Endothelial cell of umbilical vein (primary cell): Measurements from ENCODE around the gene RGS7BP. TPM values are rescaled to one million over a fixed set of nuclear protein-coding genes. Genes with fewer than 3 reads are reported as not detected.

Experiments
- BruUV-seq: library from RNA; stranded (reverse); fragments of 400-500 nt; replicated peaks from 2 replicates; lab custom pipeline; 2021; lab: Mats Ljungman, UMichigan
- CTCF ChIA-PET: fragments of 300-600, 350-600 bp; sonication (Branson Sonifier 250); formaldehyde crosslinking; loops from one replicate; lab custom pipeline; 2021; ENCODE audit warnings: antibody characterized with exemption, inconsistent platforms; lab: Charles Lee
- POLR2A ChIA-PET: fragments of 300-600, 350-600 bp; sonication (Branson Sonifier 250); formaldehyde crosslinking; loops from one replicate; lab custom pipeline; 2021; ENCODE audit warnings: antibody characterized with exemption, inconsistent platforms; lab: Charles Lee
- DNase-seq: peaks from one replicate; pipeline ENCODE4 v3.0.0-alpha.2; 2011; ENCODE audit warnings: low read depth, low spot score
- FAIRE-seq: peaks from 2 replicates; lab custom pipeline; 2011; peaks lifted over from hg19 to GRCh38; lab: Jason Lieb, UNC
- H2AFZ ChIP-seq: 2 replicates; pipeline ENCODE4 v1.6.0; 2012; ENCODE audit warnings: low read depth, low read length, control low read depth, inconsistent platforms
- H3K27ac ChIP-seq: 2 replicates; pipeline ENCODE4 v1.5.1; 2011; ENCODE audit warnings: low read depth, mild to moderate bottlenecking, control low read depth, low read length, moderate library complexity; ENCODE audit not compliant: insufficient read depth
- H3K27me3 ChIP-seq, 2 experiments: 2 replicates each; pipeline versions ENCODE4 v1.6.0 to v1.6.1; 2011; ENCODE audit warnings: low read length in 2 of 2, mixed read lengths in 1 of 2; ENCODE audit not compliant: control insufficient read depth in 2 of 2, insufficient read depth in 2 of 2
- H3K36me3 ChIP-seq, 2 experiments: 2 replicates in 1 of 2; 3 replicates in 1 of 2; pipeline ENCODE4 v1.5.1; 2011; ENCODE audit warnings: low read length in 2 of 2, mild to moderate bottlenecking in 1 of 2, moderate library complexity in 1 of 2; ENCODE audit not compliant: control insufficient read depth in 2 of 2, insufficient read depth in 2 of 2; ENCODE audit errors: extremely low read depth in 1 of 2
- H3K4me1 ChIP-seq: 3 replicates; pipeline ENCODE4 v1.5.1; 2011; ENCODE audit warnings: mild to moderate bottlenecking, low read length; ENCODE audit not compliant: control insufficient read depth, insufficient read depth; ENCODE audit errors: extremely low read depth
- H3K4me2 ChIP-seq: 2 replicates; pipeline ENCODE4 v1.6.1; 2011; ENCODE audit warnings: low read length, control low read depth, mixed read lengths; ENCODE audit not compliant: insufficient read depth
- H3K4me3 ChIP-seq, 3 experiments: fragments of 200-600 bp in 1 of 3; sonication (generic), shearing (Covaris generic) in 1 of 3; replicated peaks in 1 of 3; 2 replicates each; pipeline ENCODE4 v1.5.1; 2011 to 2016; ENCODE audit warnings: control low read depth in 3 of 3, low read length in 3 of 3, mild to moderate bottlenecking in 2 of 3, inconsistent platforms in 1 of 3, low read depth in 1 of 3, moderate library complexity in 1 of 3; ENCODE audit not compliant: insufficient read depth in 1 of 3
- H3K79me2 ChIP-seq: 2 replicates; pipeline ENCODE4 v1.6.0; 2012; ENCODE audit warnings: low read length, inconsistent platforms; ENCODE audit not compliant: control insufficient read depth, insufficient read depth
- H3K9ac ChIP-seq: replicated peaks from 2 replicates; pipeline ENCODE3; 2011; ENCODE audit warnings: low read length, control low read depth; ENCODE audit not compliant: insufficient read depth; ENCODE audit errors: extremely low read depth
- H3K9me1 ChIP-seq: replicated peaks from 3 replicates; pipeline ENCODE4 v1.6.0; 2011; ENCODE audit warnings: mild to moderate bottlenecking, low read length; ENCODE audit not compliant: control insufficient read depth, insufficient read depth; ENCODE audit errors: extremely low read depth
- H3K9me3 ChIP-seq: replicated peaks from 2 replicates; pipeline ENCODE4 v1.5.1; 2012; ENCODE audit warnings: low read length, inconsistent platforms; ENCODE audit not compliant: control insufficient read depth, insufficient read depth
- H4K20me1 ChIP-seq: replicated peaks from 2 replicates; pipeline ENCODE3; 2011; ENCODE audit warnings: mild to moderate bottlenecking, low read length; ENCODE audit not compliant: control insufficient read depth, insufficient read depth; ENCODE audit errors: extremely low read depth
- CTCF ChIP-seq, 2 donors: IDR thresholded peaks; 1 replicate in 1 of 2; 2 replicates in 1 of 2; pipeline ENCODE4 v1.5.1; 2011; ENCODE audit warnings: low read length in 2 of 2, mild to moderate bottlenecking in 2 of 2, moderate library complexity in 2 of 2, control low read depth in 1 of 2, inconsistent platforms in 1 of 2, low read depth in 1 of 2; ENCODE audit not compliant: insufficient read depth in 1 of 2; ENCODE audit errors: extremely low read depth in 1 of 2
- EZH2 ChIP-seq: IDR thresholded peaks from 2 replicates; pipeline ENCODE4 v1.6.1; 2012; ENCODE audit warnings: borderline replicate concordance, low read depth, mild to moderate bottlenecking, moderate library complexity, low read length, inconsistent platforms; ENCODE audit not compliant: severe bottlenecking
- GATA2 ChIP-seq: IDR thresholded peaks from 2 replicates; pipeline ENCODE4 v1.7.0; 2011; ENCODE audit warnings: low read depth, mild to moderate bottlenecking, moderate library complexity, mixed read lengths, low read length; ENCODE audit not compliant: insufficient read length, insufficient read depth
- JUN ChIP-seq: IDR thresholded peaks from 2 replicates; pipeline ENCODE4 v1.6.1; 2011; ENCODE audit warnings: borderline replicate concordance, low read depth; ENCODE audit not compliant: insufficient read length, insufficient read depth
- MAX ChIP-seq: IDR thresholded peaks from 2 replicates; pipeline ENCODE4 v1.6.1; 2011; ENCODE audit not compliant: insufficient read depth, insufficient read length
- POLR2A ChIP-seq: IDR thresholded peaks from 2 replicates; pipeline ENCODE4 v1.6.1; 2012; ENCODE audit warnings: low read depth, mild to moderate bottlenecking, control low read depth, low read length
- POLR2AphosphoS5 ChIP-seq: IDR thresholded peaks from 2 replicates; pipeline ENCODE4 v1.6.1; 2012; ENCODE audit warnings: low read depth, mild to moderate bottlenecking, control low read depth, low read length, moderate library complexity; ENCODE audit not compliant: insufficient read depth
- dilution Hi-C: fragments of 300-500 bp; cut with MboI; formaldehyde crosslinking; loops from one replicate; pipeline ENCODE4 v1.15.0; 2019; ENCODE audit warnings: low sequenced_read_pairs; ENCODE audit not compliant: extremely low pct_ligation_motif_present
- intact Hi-C: fragments of 100-400 bp; cut with micrococcal nuclease; formaldehyde crosslinking; loops from one replicate; pipeline ENCODE4 v1.10.0; 2022
- polyA plus RNA-seq, 4 experiments: library from polyadenylated mRNA; depleted of rRNA in 3 of 4; stranded (reverse) in 3 of 4; unstranded in 1 of 4; fragments of >200 nt; gene quantifications; 2 replicates each; pipeline versions ENCODE4 v1.2.1 to v1.2.3, GENCODE V29; 2011 to 2012; ENCODE audit warnings: missing spikeins in 1 of 4
- total RNA-seq: library from RNA; stranded (reverse); gene quantifications from 2 replicates; pipeline ENCODE4 v1.2.3, GENCODE V29; 2021

Gene RGS7BP
- total and polyA plus RNA-seq, 2 donors (not counting 3 experiments of a cell fraction or from before 2014, with no cell fraction given), result 0.51 to 2.0 TPM

- Histone ChIP-seq H3K36me3 (no peaks in the 10 kb centered on the region), H3K4me3 (no peak overlapping the region), H3K9me3 (no peaks in the 10 kb centered on the region), H3K4me1 (peaks cover 5% of the 10 kb centered on the region), H2AFZ (no peak overlapping the region), H3K9ac (no peak overlapping the region), H3K79me2 (no peaks in the 10 kb centered on the region), H3K27me3 (peaks cover 0 to 3% of the 10 kb centered on the region in 2 experiments), H3K27ac (no peak overlapping the region), H3K9me1 (no peaks in the 10 kb centered on the region), H4K20me1 (no peaks in the 10 kb centered on the region), H3K4me2 (no peak overlapping the region)
- ChIA-PET CTCF (no interaction called here), POLR2A (no interaction called here)
- FAIRE-seq (no peak), DNase-seq (no peak)
- no TSS peak for BruUV-seq
- intact Hi-C loops, result no loop called here
- TF ChIP-seq MAX, result no peak
- TF ChIP-seq CTCF (IDR thresholded peaks at IDR 0.05; ENCODE audit: extremely low read depth in 1 of 2, insufficient read depth in 1 of 2, low read depth in 1 of 2, low read length in 2 of 2), result no peak
- no peak for TF ChIP-seq JUN
- TF ChIP-seq GATA2, result no peak
- no peak for TF ChIP-seq POLR2A
- TF ChIP-seq POLR2AphosphoS5, result no peak
- TF ChIP-seq EZH2, result no peak
- dilution Hi-C loops, result no loop called here
Measured at GRCh38 chr5:64646169-64646568, 140.4 kb downstream of the RGS7BP start.
